ENCODE measurements around the gene CTLA4. TPM values are rescaled to one million over a fixed set of nuclear protein-coding genes. Genes with fewer than 3 reads are reported as not detected.

CTLA4 gene
- total and polyA plus RNA-seq, 9 of the 15 experiments (the other 6 are each of a cell fraction or from before 2014, with no cell fraction given) = 0.10 to 0.22 (median 0.11) TPM; not detected in 4

DNA sequence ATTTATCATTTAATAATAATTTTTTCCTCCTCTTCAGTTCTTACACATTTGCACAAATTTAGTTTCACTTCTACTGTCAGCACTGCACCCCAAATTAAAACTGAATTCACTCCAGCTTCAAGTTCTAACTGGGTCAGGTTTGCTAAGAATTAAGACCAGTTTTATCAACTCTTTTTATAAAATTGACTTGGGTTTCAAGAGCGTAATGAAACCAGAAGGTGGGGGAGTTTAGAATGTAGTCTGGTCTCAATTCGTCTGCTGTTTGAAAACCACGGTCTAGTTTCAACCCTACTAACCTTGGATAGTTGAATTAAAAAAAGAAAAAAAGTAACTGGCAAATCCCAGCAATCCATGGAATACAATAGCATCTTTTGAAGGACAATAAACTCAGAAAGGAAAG lies 14.3 kb upstream of the CTLA4 start:
- no peak overlapping the region for H3K27ac ChIP-seq (ENCODE audit: extremely low read depth, low read depth, low read length)
- no peaks in the 10 kb centered on the region for H3K9me1 ChIP-seq (ENCODE audit: control insufficient read depth, insufficient read depth, low read length)
- CTCF ChIA-PET (ENCODE audit: low intra/inter-chr PET ratio) = no interaction called here
- FAIRE-seq = no peak
- no peak for ATAC-seq
- H2AFZ ChIP-seq (ENCODE audit: low read depth, low read length) = no peak overlapping the region
- no peaks in the 10 kb centered on the region for H3K4me1 ChIP-seq (replicated peaks in 1 of 2; ENCODE audit: control insufficient read depth in 2 of 2, insufficient read depth in 2 of 2, low read length in 2 of 2)
- no peaks in the 10 kb centered on the region; a peak in 1 of 5 replicates for H3K27me3 ChIP-seq (ENCODE audit: control insufficient read depth in 2 of 2, insufficient read depth in 2 of 2, low read length in 2 of 2)
- no peak for DNase-seq (ENCODE audit: extremely low read depth in 1 of 4, low spot score in 3 of 4)
- H3K9me3 ChIP-seq (replicated peaks; ENCODE audit: control insufficient read depth, insufficient read depth, low read depth, low read length) = no peaks in the 10 kb centered on the region
- WGBS (ENCODE audit: insufficient coverage, low coverage, missing lambda C conversion rate) = 0% methylated on average over 3 of the region's 3 CpGs
- no peaks in the 10 kb centered on the region for H4K20me1 ChIP-seq (replicated peaks; ENCODE audit: control insufficient read depth, insufficient read depth, low read length)
- no peak overlapping the region for H3K4me3 ChIP-seq
- TF ChIP-seq BDP1 (IDR thresholded peaks at IDR 0.05; ENCODE audit: insufficient read depth, insufficient read length) (no peak), NFIC (IDR thresholded peaks at IDR 0.05) (no peak), ZNF324 (CRISPR knock-in tag; IDR thresholded peaks at IDR 0.05) (no peak), ELF1 (tag; IDR thresholded peaks at IDR 0.05) (no peak), KLF1 (tag; IDR thresholded peaks at IDR 0.05) (no peak), ZNF551 (CRISPR knock-in tag; IDR thresholded peaks at IDR 0.05) (no peak), ZFP1 (CRISPR knock-in tag; IDR thresholded peaks at IDR 0.05) (no peak), MCM7 (IDR thresholded peaks at IDR 0.05) (no peak), EGR1 (conservative IDR thresholded peaks at IDR 0.05) (no peak), NFRKB (IDR thresholded peaks at IDR 0.05; ENCODE audit: low read depth) (no peak)
- TF ChIP-seq, protein P1, sequence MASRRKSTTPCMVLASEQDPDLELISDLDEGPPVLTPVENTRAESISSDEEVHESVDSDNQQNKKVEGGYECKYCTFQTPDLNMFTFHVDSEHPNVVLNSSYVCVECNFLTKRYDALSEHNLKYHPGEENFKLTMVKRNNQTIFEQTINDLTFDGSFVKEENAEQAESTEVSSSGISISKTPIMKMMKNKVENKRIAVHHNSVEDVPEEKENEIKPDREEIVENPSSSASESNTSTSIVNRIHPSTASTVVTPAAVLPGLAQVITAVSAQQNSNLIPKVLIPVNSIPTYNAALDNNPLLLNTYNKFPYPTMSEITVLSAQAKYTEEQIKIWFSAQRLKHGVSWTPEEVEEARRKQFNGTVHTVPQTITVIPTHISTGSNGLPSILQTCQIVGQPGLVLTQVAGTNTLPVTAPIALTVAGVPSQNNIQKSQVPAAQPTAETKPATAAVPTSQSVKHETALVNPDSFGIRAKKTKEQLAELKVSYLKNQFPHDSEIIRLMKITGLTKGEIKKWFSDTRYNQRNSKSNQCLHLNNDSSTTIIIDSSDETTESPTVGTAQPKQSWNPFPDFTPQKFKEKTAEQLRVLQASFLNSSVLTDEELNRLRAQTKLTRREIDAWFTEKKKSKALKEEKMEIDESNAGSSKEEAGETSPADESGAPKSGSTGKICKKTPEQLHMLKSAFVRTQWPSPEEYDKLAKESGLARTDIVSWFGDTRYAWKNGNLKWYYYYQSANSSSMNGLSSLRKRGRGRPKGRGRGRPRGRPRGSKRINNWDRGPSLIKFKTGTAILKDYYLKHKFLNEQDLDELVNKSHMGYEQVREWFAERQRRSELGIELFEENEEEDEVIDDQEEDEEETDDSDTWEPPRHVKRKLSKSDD (conservative IDR thresholded peaks at IDR 0.05; ENCODE audit: low read length) = no peak
- BruUV-seq (replicated peaks) = no TSS peak
- H3K9ac ChIP-seq (ENCODE audit: insufficient read depth in 1 of 2, low read depth in 2 of 2, low read length in 2 of 2) = no peak overlapping the region
- POLR2A ChIA-PET = no interaction called here
- in situ Hi-C loops (cut with MboI) (no loop called here), intact Hi-C loops (cut with micrococcal nuclease) (no loop called here)
- no peak overlapping the region for H3K4me2 ChIP-seq (ENCODE audit: insufficient read depth, low read length)
- no peaks in the 10 kb centered on the region for H3K79me2 ChIP-seq (ENCODE audit: control insufficient read depth, insufficient read depth, low read length)
- H3K36me3 ChIP-seq (ENCODE audit: control insufficient read depth, insufficient read depth, low read length) = no peaks in the 10 kb centered on the region
